Measurements from ENCODE around the gene AMIGO2.

AMIGO2 gene

GRCh38 chr12:47107446-47107845, 27.7 kb upstream of the AMIGO2 start:
- no peak for DNase-seq (ENCODE audit: extremely low read depth, low read depth)

DNA sequence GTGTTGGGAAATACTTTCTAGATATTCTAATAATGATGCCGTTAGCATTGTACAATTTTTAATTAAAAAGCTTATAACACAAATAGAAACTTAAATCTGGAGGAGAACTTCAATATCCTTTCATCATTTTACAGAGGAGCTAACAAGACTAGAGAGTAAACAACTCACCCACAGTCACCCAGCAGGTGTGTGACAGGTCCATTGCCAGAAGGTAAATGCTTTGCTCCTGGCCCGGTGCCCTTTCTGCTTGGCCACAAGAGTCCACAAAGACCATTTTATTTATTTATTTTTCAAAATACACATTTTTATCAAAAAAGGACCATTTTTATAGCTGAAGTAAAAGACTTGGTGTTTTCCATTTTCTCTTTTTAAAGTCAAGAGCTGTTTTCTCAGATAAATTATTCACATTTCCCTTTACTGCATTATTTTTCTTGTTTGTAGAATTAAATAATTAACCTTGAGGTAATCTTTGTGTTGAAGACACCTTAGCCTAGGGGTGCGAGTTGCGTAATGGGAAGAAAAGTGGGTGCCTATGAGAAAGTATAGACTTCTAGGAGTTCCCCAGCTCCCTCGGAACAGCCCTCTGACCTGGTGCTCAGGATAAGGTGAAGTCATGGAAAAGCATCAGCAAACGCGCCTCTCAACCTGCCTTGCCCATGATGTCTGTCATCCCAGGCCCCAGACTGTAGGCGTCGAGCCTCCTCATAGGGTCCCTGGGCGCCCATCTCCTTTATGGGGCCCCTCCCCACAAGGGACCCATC, 26.3 kb upstream of the AMIGO2 start:
- no peak for DNase-seq (ENCODE audit: extremely low read depth, low read depth)
- TF ChIP-seq CTCF (IDR thresholded peaks at IDR 0.05; ENCODE audit: low read depth, low read length), result no peak

More at GRCh38 chr12:47107446-47107845, 27.7 kb upstream of the AMIGO2 start:
- no peak for TF ChIP-seq CTCF (IDR thresholded peaks at IDR 0.05; ENCODE audit: low read depth, low read length)

DNA sequence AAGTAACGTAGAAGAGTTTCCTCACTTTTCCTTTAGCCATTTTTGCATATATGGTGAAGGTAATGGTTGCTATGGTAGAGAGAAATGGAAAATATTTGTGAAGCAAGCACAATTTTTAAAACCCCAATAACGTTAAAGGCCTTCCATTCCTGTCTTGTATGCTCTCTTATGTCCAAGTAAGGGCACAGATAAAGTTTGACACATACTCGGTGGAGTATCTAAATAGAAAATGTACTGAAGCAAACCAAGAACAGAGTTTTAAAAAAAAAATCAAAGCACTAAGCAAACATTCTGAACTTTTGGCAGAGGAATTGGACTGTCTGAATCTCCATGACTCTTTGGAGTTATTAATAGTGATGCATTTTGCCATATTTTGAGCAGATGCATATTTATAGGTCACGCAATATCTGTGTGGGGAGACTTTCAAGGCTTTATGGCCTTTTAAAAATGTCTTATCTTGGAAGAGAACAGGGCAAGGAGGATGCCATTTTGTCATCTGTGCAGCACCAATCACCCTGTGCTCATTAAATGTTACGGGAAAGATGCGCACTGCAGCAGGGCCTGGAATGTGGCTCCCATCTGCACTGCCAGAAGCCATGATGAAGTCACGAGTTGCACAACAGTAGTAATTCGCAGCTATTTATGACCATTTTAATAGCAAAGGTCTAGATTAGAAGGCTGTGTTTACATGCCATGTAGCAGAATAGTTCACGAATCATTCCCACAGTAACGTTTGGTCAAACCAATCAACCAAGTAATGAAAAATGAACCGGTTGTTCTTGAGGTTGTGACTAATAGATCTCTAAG, 23.3 kb upstream of the AMIGO2 start:
- no peak for TF ChIP-seq CTCF (IDR thresholded peaks at IDR 0.05; ENCODE audit: low read depth, low read length)
- DNase-seq (ENCODE audit: extremely low read depth, low read depth), result peak; percentile 93

DNA sequence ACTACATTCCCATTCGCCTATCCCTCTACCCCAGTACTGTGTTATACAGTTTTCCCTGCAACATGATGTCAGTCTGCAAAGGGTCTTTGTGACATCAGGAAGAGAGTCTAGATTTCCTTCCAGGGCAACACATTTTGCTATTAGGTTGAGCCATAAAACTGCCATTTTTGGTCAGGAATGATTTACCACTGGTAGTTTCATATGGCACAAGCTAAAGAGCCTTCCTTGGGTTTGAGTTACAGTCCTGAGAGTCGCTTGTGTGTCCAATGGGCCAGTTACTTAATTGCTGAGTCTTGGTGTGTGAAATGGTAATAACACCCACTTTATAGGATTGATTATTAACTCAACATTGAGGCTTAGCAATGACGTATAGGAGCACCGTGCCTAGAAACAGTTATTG, 22.6 kb upstream of the AMIGO2 start:
- no peak for TF ChIP-seq CTCF (IDR thresholded peaks at IDR 0.05; ENCODE audit: low read depth, low read length)
- DNase-seq (ENCODE audit: extremely low read depth, low read depth), result no peak

- DNase-seq (ENCODE audit: extremely low read depth, low read depth), result no peak
- TF ChIP-seq CTCF (IDR thresholded peaks at IDR 0.05; ENCODE audit: low read depth, low read length), result no peak
Measured at GRCh38 chr12:47100160-47100559, 20.4 kb upstream of the AMIGO2 start.

GRCh38 chr12:47099610-47100009, 19.9 kb upstream of the AMIGO2 start:
- TF ChIP-seq CTCF (IDR thresholded peaks at IDR 0.05; ENCODE audit: low read depth, low read length), result no peak
- no peak for DNase-seq (ENCODE audit: extremely low read depth, low read depth)

- DNase-seq (ENCODE audit: extremely low read depth, low read depth), result no peak
- no peak for TF ChIP-seq CTCF (IDR thresholded peaks at IDR 0.05; ENCODE audit: low read depth, low read length)
Measured at GRCh38 chr12:47098099-47098498, 18.3 kb upstream of the AMIGO2 start.
